ENCODE data around the gene ZNF556.

The ZNF556 gene

DNA sequence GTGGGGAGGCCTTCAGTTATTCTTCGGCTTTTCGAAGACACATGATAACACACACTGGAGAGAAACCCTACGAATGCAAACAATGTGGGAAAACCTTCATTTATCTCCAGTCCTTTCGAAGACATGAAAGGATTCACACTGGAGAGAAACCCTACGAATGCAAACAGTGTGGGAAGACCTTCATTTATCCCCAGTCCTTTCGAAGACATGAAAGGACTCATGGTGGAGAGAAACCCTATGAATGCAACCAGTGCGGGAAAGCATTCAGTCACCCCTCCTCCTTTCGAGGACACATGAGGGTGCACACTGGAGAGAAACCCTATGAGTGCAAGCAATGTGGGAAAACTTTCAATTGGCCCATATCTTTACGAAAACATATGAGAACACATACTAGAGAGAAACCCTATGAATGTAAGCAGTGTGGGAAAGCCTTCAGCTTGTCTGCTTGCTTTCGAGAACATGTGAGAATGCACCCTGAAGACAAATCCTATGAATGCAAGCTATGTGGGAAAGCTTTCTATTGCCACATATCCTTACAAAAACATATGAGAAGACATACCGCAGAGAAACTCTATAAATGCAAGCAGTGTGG is 14.0 kb upstream of the ZNF556 start:
- TF ChIP-seq CTCF (IDR thresholded peaks at IDR 0.05; ENCODE audit: extremely low read depth, insufficient read depth, missing control alignments), result no peak
- no peak for DNase-seq (ENCODE audit: low spot score)
- in situ Hi-C loops (cut with MboI; ENCODE audit: low pct_unique_long_range_greater_than_20kb, low sequenced_read_pairs, unreplicated experiment), result no loop called here

DNA sequence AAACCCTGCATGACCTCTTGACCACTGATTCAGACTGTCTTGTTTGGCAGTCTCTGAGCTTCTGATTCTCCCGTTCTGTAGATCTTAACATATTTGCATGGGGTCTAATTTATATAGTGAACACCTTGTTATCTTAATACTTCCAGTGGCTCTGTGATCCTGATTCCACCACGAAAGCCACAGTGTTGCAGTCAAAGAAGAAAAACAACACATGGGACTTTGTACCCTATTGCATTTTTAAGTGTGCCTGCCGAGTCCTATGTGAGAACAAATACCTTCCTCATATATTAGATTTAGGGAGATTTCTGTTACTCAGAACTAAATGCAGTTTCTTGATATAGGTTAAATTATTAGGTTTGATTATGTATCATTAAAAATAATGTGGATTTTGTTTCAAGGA is 12.3 kb upstream of the ZNF556 start:
- no peak for TF ChIP-seq CTCF (IDR thresholded peaks at IDR 0.05; ENCODE audit: extremely low read depth, insufficient read depth, missing control alignments)
- no peak for DNase-seq (ENCODE audit: low spot score)
- in situ Hi-C loops (cut with MboI; ENCODE audit: low pct_unique_long_range_greater_than_20kb, low sequenced_read_pairs, unreplicated experiment), result no loop called here

DNA sequence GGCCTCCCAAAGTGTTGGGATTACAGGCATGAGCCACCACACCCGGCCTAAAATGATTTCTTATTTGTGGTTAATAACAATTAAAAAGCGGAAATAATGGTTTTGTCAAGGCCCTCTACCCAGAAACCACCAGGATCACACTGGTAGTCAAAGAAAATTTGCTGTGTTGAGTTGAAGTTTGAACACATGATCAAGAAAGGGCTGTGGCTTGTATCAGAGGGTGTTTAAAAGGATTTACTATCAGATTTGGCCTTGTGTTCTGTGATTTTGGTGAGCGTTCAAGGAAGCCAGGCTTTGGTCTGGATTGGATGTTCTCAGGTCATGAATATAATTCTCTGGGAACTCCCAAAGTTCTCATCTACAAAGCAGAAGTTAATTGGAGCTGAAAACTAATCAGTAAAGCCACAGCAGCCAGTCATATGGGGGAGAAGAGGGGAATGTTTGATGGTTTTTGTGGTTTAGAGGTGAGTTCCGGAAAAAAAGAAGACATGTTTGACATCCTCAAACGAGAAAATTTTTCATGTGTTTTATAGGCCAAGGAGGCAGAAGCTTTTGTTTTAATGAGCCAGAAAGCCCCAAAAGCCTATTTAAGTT is 10.6 kb upstream of the ZNF556 start:
- no peak for DNase-seq (ENCODE audit: low spot score)
- in situ Hi-C loops (cut with MboI; ENCODE audit: low pct_unique_long_range_greater_than_20kb, low sequenced_read_pairs, unreplicated experiment), result no loop called here
- no peak for TF ChIP-seq CTCF (IDR thresholded peaks at IDR 0.05; ENCODE audit: extremely low read depth, insufficient read depth, missing control alignments)

DNA sequence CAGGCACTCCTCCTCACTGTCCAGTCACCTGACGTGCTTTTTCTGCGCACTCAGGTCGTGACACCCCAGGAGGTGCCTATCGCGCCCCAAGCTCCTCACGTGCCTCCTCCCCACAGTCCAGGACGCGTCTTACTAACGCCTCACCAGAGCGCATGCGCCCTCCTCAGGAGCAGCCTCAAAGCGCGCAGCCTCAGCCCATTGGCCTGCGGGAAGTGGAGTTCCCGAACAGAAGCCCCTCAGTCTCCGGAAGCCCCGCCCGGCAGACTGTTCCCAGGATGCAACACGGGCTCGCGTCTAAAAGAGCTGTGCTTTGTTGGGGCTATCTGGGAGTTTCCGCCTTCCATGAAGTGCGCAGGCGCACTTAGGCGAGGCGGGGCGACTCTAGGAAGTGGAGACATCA is 8.3 kb upstream of the ZNF556 start:
- in situ Hi-C loops (cut with MboI; ENCODE audit: low pct_unique_long_range_greater_than_20kb, low sequenced_read_pairs, unreplicated experiment), result no loop called here
- TF ChIP-seq CTCF (IDR thresholded peaks at IDR 0.05; ENCODE audit: extremely low read depth, insufficient read depth, missing control alignments), result no peak

GRCh38 chr19:2863816-2864215 is 3.3 kb upstream of the ZNF556 start:
- TF ChIP-seq CTCF (IDR thresholded peaks at IDR 0.05; ENCODE audit: extremely low read depth, insufficient read depth, missing control alignments), result no peak
- DNase-seq (ENCODE audit: low spot score), result no peak
- in situ Hi-C loops (cut with MboI; ENCODE audit: low pct_unique_long_range_greater_than_20kb, low sequenced_read_pairs, unreplicated experiment), result no loop called here

More for the DNA sequence above, 8.3 kb upstream of the ZNF556 start:
- DNase-seq (ENCODE audit: low spot score), result no peak

DNA sequence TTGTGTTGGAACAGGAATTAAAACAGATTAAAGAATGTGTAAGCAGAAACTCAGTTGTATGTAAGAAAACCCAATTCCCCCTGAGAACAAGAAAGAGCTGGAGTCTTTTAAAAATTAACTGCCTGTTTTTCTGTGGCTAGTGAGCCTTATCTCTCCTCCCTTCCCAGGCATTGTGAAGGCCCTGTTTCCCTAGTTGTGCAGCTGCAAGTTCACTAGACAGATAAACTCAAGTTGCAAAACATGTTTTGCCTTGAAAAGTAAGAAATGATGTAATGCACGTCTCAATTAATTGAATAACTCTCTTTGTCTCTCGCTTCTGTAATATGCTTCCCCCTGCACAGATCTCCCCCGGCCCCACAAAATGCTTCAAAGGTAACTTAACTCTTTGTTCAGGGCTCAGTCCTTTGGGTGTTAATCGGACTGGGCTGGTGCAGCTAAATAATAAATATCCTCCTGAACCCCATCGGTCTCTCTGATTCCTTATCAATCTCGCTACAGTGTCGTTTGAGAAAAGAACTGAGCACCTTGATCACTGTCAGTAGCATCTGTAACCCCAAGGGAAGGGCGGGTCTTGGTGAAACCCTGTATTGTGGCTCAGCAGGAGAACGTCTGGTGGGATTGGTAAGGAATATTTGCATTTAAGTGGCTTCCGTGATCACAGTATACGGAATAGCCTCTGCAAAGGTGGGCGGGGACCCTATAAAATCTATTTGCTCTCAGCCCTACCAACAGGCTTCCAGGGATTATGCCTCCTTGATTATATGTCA is 1.6 kb upstream of the ZNF556 start:
- in situ Hi-C loops (cut with MboI; ENCODE audit: low pct_unique_long_range_greater_than_20kb, low sequenced_read_pairs, unreplicated experiment), result no loop called here
- TF ChIP-seq CTCF (IDR thresholded peaks at IDR 0.05; ENCODE audit: extremely low read depth, insufficient read depth, missing control alignments), result no peak
- DNase-seq (ENCODE audit: low spot score), result no peak
